ENCODE measurements around the gene USP40. TPM values are rescaled to one million over a fixed set of nuclear protein-coding genes. Genes with fewer than 3 reads are reported as not detected.
"Not testable (repeated sequence)": the region's sequence is repeated elsewhere in the genome, so short reads cannot be mapped to it uniquely, and the experiment has no call there.

Gene USP40
- total and polyA plus RNA-seq, 5 donors from 2014 or later: 2.7 to 17.2 (median 5.4) TPM

- not testable (repeated sequence) for H3K27me3 ChIP-seq (ENCODE audit: control insufficient read depth, insufficient read depth, low read length); DNase-seq; H3K27ac ChIP-seq (ENCODE audit: insufficient read depth, low read length, poor library complexity, severe bottlenecking); H3K4me1 Mint-ChIP-seq; H3K4me1 ChIP-seq (ENCODE audit: control insufficient read depth, insufficient read depth, low read length, poor library complexity, severe bottlenecking); H3K9me3 Mint-ChIP-seq; H3K36me3 Mint-ChIP-seq; H3K4me3 Mint-ChIP-seq; H3K9me3 ChIP-seq (ENCODE audit: control insufficient read depth in 2 of 2, low read length in 2 of 2); H3K36me3 ChIP-seq (ENCODE audit: control insufficient read depth, insufficient read depth, low read length); H3K27ac Mint-ChIP-seq; ATAC-seq (ENCODE audit: low read depth in 2 of 2); H3K4me3 ChIP-seq (ENCODE audit: low read depth, low read length)
- peaks cover 20% of the 10 kb centered on the region for H3K27me3 Mint-ChIP-seq
These were observed 10.8 kb upstream of the USP40 start for GRCh38 chr2:233577341-233577740.

GRCh38 chr2:233572468-233572867 is 5.9 kb upstream of the USP40 start:
- peaks cover 9% of the 10 kb centered on the region for H3K27me3 ChIP-seq (ENCODE audit: control insufficient read depth, insufficient read depth, low read length)
- H3K4me3 Mint-ChIP-seq: no peak overlapping the region
- no peaks in the 10 kb centered on the region for H3K36me3 ChIP-seq (ENCODE audit: control insufficient read depth, insufficient read depth, low read length)
- peaks cover 0 to 6% (median 0%) of the 10 kb centered on the region in 7 donors for H3K9me3 Mint-ChIP-seq
- H3K9me3 ChIP-seq (ENCODE audit: control insufficient read depth in 2 of 2, low read length in 2 of 2): no peaks in the 10 kb centered on the region
- no peaks in the 10 kb centered on the region for H3K4me1 Mint-ChIP-seq
- H3K4me3 ChIP-seq (ENCODE audit: low read depth, low read length): no peak overlapping the region
- H3K27ac ChIP-seq (ENCODE audit: insufficient read depth, low read length, poor library complexity, severe bottlenecking): no peak overlapping the region
- DNase-seq (no peak), ATAC-seq (ENCODE audit: low read depth in 2 of 2) (no peak)
- peak overlapping the region in 1 of 3 donors; percentile 37 for H3K27ac Mint-ChIP-seq
- H3K27me3 Mint-ChIP-seq: peaks cover 31% of the 10 kb centered on the region
- H3K36me3 Mint-ChIP-seq: no peaks in the 10 kb centered on the region
- no peaks in the 10 kb centered on the region for H3K4me1 ChIP-seq (ENCODE audit: control insufficient read depth, insufficient read depth, low read length, poor library complexity, severe bottlenecking)

- no peak for ATAC-seq (ENCODE audit: low read depth in 2 of 2)
- no peak for DNase-seq
- Histone ChIP-seq H3K27ac (ENCODE audit: insufficient read depth, low read length, poor library complexity, severe bottlenecking) (no peak overlapping the region), H3K27me3 (ENCODE audit: control insufficient read depth, insufficient read depth, low read length) (peaks cover 9% of the 10 kb centered on the region), H3K4me3 (ENCODE audit: low read depth, low read length) (no peak overlapping the region), H3K4me1 (ENCODE audit: control insufficient read depth, insufficient read depth, low read length, poor library complexity, severe bottlenecking) (no peaks in the 10 kb centered on the region), H3K9me3 (ENCODE audit: control insufficient read depth in 2 of 2, low read length in 2 of 2) (no peaks in the 10 kb centered on the region), H3K36me3 (ENCODE audit: control insufficient read depth, insufficient read depth, low read length) (no peaks in the 10 kb centered on the region)
- peaks cover 0 to 3% (median 0%) of the 10 kb centered on the region in 7 donors for H3K9me3 Mint-ChIP-seq
- H3K4me3 Mint-ChIP-seq: no peak overlapping the region
- H3K27ac Mint-ChIP-seq: no peak overlapping the region
- no peaks in the 10 kb centered on the region for H3K4me1 Mint-ChIP-seq
- H3K36me3 Mint-ChIP-seq: no peaks in the 10 kb centered on the region
- peaks cover 26% of the 10 kb centered on the region for H3K27me3 Mint-ChIP-seq
These were observed 4.9 kb upstream of the USP40 start for GRCh38 chr2:233571462-233571861.

- H3K9me3 Mint-ChIP-seq: peaks cover 0 to 3% (median 0%) of the 10 kb centered on the region in 7 donors
- no peak overlapping the region for H3K27ac Mint-ChIP-seq
- H3K4me3 Mint-ChIP-seq: peak overlapping the region in 1 of 4 donors; percentile 16
- no peak for ATAC-seq (ENCODE audit: low read depth in 2 of 2)
- Histone ChIP-seq H3K27me3 (ENCODE audit: control insufficient read depth, insufficient read depth, low read length) (peaks cover 9% of the 10 kb centered on the region), H3K4me3 (ENCODE audit: low read depth, low read length) (no peak overlapping the region), H3K4me1 (ENCODE audit: control insufficient read depth, insufficient read depth, low read length, poor library complexity, severe bottlenecking) (peaks cover 2% of the 10 kb centered on the region), H3K36me3 (ENCODE audit: control insufficient read depth, insufficient read depth, low read length) (no peaks in the 10 kb centered on the region), H3K27ac (ENCODE audit: insufficient read depth, low read length, poor library complexity, severe bottlenecking) (no peak overlapping the region), H3K9me3 (ENCODE audit: control insufficient read depth in 2 of 2, low read length in 2 of 2) (no peaks in the 10 kb centered on the region)
- peaks cover 26% of the 10 kb centered on the region for H3K27me3 Mint-ChIP-seq
- peaks cover 0 to 2% (median 0%) of the 10 kb centered on the region in 4 donors for H3K4me1 Mint-ChIP-seq
- DNase-seq: no peak
- no peaks in the 10 kb centered on the region for H3K36me3 Mint-ChIP-seq
These were observed 4.4 kb upstream of the USP40 start for GRCh38 chr2:233571001-233571400.

DNA sequence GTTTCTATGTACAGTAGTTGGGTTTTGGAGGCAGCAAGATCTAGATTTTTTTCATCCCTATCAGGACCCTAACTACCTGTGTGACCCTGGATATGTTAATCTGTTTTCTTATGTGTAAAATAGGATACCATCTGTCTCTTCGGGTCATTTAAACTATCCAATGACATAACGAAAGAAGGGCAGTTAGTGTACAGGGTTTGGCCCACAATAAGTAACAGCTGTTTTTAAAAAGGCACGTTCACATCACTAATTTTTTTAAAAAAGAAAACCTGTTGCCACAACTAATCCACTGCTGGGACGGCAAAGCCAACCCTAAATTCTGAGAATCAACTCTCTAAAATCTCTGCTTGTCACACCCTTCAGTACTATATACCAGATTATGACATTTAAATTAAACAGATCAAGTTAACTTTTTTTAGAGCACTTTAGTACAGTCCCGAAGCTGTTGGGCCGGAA is 869 bp downstream of the USP40 start:
- H3K4me1 ChIP-seq (ENCODE audit: control insufficient read depth, insufficient read depth, low read length, poor library complexity, severe bottlenecking): peaks cover 10% of the 10 kb centered on the region
- Mint-ChIP-seq H3K36me3 (no peaks in the 10 kb centered on the region), H3K4me3 (peak overlapping the region; percentile 94 to 95 (median 95)), H3K9me3 (peaks cover 0 to 1% (median 0%) of the 10 kb centered on the region in 7 donors), H3K4me1 (peaks cover 5 to 15% (median 9%) of the 10 kb centered on the region in 4 donors), H3K27me3 (peaks cover 4% of the 10 kb centered on the region), H3K27ac (peak overlapping the region; percentile 90 to 97 (median 97))
- peak overlapping the region; percentile 73 for H3K27ac ChIP-seq (ENCODE audit: insufficient read depth, low read length, poor library complexity, severe bottlenecking)
- H3K9me3 ChIP-seq (ENCODE audit: control insufficient read depth in 2 of 2, low read length in 2 of 2): no peaks in the 10 kb centered on the region
- no peaks in the 10 kb centered on the region for H3K36me3 ChIP-seq (ENCODE audit: control insufficient read depth, insufficient read depth, low read length)
- H3K4me3 ChIP-seq (ENCODE audit: low read depth, low read length): peak overlapping the region; percentile 86
- DNase-seq (no peak), ATAC-seq (ENCODE audit: low read depth in 2 of 2) (peak; percentile 74 to 81)
- H3K27me3 ChIP-seq (ENCODE audit: control insufficient read depth, insufficient read depth, low read length): no peaks in the 10 kb centered on the region

DNA sequence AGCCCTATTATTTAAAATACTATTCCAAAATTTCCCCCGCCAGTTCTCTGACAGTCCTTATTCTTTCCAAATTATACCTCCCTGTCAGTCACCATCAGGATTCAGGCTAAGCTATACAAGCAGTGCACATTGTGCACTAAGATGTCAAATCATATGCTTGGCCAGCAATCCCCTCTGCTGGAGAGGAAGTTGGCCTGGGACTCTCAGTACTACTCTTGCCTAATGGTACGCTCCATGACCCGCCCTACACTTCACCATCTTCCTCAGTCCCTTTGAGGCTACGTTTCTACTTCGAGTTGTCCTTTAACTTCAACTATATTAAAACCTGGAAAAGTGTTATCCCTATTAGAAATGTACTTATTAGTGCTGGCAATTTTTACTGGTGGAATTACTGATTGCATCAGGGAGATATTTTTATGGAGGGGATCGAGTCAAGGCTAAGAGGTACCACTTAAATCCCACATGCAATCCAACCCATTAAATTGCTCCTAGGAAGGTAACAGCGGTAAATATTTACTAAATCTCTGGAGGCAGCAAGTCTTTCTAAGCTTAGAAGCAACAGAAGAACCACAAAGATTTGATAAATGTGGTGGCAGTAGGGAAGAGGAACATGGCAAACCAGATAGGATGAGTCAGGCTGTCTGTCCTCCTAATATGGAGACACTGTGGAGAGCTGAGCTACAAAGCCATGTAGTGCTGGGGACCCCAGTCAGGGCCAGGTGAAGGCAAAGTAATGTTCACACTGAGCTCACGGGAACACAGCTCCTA is 2.7 kb downstream of the USP40 start:
- peaks cover 5% of the 10 kb centered on the region for H3K36me3 Mint-ChIP-seq
- H3K36me3 ChIP-seq (ENCODE audit: control insufficient read depth, insufficient read depth, low read length): no peaks in the 10 kb centered on the region
- H3K27me3 Mint-ChIP-seq: no peaks in the 10 kb centered on the region
- no peak for DNase-seq
- H3K4me3 Mint-ChIP-seq: peak overlapping the region in 2 of 4 donors; percentile 23 to 64
- H3K27ac ChIP-seq (ENCODE audit: insufficient read depth, low read length, poor library complexity, severe bottlenecking): no peak overlapping the region
- H3K27ac Mint-ChIP-seq: no peak overlapping the region
- no peak overlapping the region for H3K4me3 ChIP-seq (ENCODE audit: low read depth, low read length)
- H3K9me3 Mint-ChIP-seq: peaks cover 0 to 1% (median 0%) of the 10 kb centered on the region in 7 donors
- H3K27me3 ChIP-seq (ENCODE audit: control insufficient read depth, insufficient read depth, low read length): no peaks in the 10 kb centered on the region
- H3K9me3 ChIP-seq (ENCODE audit: control insufficient read depth in 2 of 2, low read length in 2 of 2): no peaks in the 10 kb centered on the region
- peaks cover 5 to 15% (median 11%) of the 10 kb centered on the region in 4 donors for H3K4me1 Mint-ChIP-seq
- no peak for ATAC-seq (ENCODE audit: low read depth in 2 of 2)
- H3K4me1 ChIP-seq (ENCODE audit: control insufficient read depth, insufficient read depth, low read length, poor library complexity, severe bottlenecking): peaks cover 10% of the 10 kb centered on the region

DNA sequence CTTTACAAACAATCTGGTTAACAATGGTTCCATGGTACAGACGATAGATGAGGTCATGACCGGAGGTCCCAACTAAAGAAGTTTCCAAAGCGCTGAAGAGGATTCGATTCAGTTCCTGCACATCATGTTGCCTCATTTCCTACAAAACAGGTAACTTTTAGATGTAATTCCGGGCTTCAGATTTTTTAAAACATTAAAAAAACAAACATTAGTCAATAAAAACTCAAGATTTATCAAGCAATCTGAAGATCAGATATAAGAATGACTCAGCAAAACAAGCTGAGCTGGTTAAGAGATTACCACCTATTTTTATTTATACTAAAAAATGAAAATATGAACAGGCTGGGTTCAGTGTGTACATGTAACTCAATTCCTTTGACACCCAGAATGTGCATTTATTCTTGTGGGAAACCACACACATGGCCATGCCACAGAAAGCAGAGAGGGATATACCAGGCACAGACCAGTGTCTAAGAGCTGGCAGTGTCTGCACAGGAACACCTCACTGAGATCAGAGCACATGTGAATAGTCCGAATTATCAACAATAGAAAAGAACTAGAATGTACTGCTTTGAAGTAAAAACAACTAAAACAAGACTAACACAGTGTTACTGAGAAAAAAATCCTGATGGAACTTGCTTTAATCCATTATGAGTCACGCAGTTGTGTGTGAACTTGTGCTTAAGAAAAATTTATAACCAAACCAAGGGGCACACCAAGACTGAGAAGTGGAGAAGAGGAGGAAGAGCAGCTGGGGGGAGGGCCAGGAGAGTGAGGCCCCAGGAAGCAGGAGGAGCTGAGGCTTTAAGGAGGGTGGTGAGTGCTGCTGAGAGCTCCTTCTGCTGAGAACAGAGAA is 9.5 kb downstream of the USP40 start:
- peak in 1 of 3 donors; percentile 33 for DNase-seq
- H3K36me3 ChIP-seq (ENCODE audit: control insufficient read depth, insufficient read depth, low read length): peaks cover 2% of the 10 kb centered on the region
- no peak for ATAC-seq (ENCODE audit: low read depth in 2 of 2)
- peak overlapping the region in 2 of 3 donors; percentile 34 to 47 for H3K27ac Mint-ChIP-seq
- no peaks in the 10 kb centered on the region for H3K9me3 Mint-ChIP-seq
- no peaks in the 10 kb centered on the region for H3K27me3 ChIP-seq (ENCODE audit: control insufficient read depth, insufficient read depth, low read length)
- H3K4me1 Mint-ChIP-seq: peaks cover 7 to 14% (median 8%) of the 10 kb centered on the region in 4 donors
- H3K27ac ChIP-seq (ENCODE audit: insufficient read depth, low read length, poor library complexity, severe bottlenecking): no peak overlapping the region
- H3K4me3 ChIP-seq (ENCODE audit: low read depth, low read length): no peak overlapping the region
- peaks cover 17% of the 10 kb centered on the region for H3K36me3 Mint-ChIP-seq
- H3K4me3 Mint-ChIP-seq: peak overlapping the region in 3 of 4 donors; percentile 10 to 27 (median 23)
- H3K27me3 Mint-ChIP-seq: no peaks in the 10 kb centered on the region
- no peaks in the 10 kb centered on the region for H3K9me3 ChIP-seq (ENCODE audit: control insufficient read depth in 2 of 2, low read length in 2 of 2)
- H3K4me1 ChIP-seq (ENCODE audit: control insufficient read depth, insufficient read depth, low read length, poor library complexity, severe bottlenecking): no peaks in the 10 kb centered on the region

Measured in CD4-positive, CD25-positive, alpha-beta regulatory T cell (primary cell).